Activated CD8-positive, alpha-beta memory T cell treated with anti-CD3 and anti-CD28 coated beads for 48 hours (primary cell): ENCODE data around the gene RARG.

Experiments used
- DNase-seq, 3 experiments: peaks; one replicate each; pipeline ENCODE4 v3.0.0-alpha.2; 2020; ENCODE audit warnings: low read depth in 2 of 3, low spot score in 2 of 3

RARG gene

DNA sequence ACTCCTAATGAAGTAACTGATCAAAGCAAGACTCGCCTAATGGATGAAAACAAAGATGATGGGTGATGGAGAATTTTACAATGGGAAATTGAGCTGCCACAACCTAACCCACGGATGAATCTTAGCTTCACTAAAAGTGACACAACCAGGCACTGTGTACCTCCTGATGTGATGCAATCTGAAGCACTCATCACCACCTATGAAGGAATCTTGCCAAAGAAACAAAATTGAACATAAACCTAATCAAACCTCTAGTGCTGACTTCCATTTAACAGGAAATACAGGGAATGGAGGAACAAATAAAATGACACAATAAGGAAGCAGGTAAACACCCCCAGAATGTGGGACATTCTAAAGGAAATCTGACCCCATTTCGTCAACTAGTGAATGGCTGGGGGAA lies 13.3 kb upstream of the RARG start:
- no peak for DNase-seq

GRCh38 chr12:53244337-53244736 lies 12.3 kb upstream of the RARG start:
- DNase-seq: no peak

DNA sequence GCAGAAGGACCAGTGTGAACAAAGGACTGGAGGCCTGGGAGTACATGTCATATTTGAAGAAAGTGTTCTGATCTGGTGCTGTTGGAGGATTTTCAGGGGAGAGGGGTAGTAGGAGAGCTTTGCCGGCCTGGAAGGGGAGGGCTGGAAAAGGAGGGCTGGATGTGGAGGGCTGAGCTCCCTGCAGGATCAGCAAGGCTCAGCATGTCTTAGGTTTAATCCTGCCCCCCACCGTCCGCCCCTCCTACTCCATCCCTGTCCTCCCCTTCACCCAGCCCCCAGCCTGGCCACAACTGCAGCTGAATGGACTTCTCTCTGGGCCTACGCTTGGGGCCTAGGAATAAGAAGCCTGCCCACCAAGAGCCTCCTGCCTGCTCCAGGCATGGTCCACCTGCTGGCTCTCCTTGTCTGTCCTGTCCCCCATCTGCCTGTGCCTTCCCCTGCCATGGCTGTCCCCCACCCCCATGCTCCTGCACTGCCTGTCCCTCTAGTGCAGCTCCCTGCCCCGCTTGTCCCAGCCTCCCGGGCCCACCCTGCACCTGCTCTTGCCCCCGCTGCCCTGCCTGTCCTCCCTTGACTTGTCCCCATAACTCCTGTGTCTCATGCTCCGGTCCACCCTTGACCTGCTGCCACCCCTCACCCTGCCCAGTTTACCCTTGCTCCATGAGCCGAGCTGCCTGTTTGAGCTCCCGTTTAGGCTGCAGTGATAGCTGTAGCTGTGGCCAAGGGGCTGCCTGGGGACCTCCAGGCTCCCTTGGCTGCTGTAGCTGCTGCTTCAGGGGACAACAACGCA lies 9.8 kb upstream of the RARG start:
- no peak for DNase-seq

- no peak for DNase-seq
These were observed 7.7 kb upstream of the RARG start for GRCh38 chr12:53239643-53240258.

- DNase-seq: no peak
These were observed 4.6 kb upstream of the RARG start for GRCh38 chr12:53236443-53237111.

DNA sequence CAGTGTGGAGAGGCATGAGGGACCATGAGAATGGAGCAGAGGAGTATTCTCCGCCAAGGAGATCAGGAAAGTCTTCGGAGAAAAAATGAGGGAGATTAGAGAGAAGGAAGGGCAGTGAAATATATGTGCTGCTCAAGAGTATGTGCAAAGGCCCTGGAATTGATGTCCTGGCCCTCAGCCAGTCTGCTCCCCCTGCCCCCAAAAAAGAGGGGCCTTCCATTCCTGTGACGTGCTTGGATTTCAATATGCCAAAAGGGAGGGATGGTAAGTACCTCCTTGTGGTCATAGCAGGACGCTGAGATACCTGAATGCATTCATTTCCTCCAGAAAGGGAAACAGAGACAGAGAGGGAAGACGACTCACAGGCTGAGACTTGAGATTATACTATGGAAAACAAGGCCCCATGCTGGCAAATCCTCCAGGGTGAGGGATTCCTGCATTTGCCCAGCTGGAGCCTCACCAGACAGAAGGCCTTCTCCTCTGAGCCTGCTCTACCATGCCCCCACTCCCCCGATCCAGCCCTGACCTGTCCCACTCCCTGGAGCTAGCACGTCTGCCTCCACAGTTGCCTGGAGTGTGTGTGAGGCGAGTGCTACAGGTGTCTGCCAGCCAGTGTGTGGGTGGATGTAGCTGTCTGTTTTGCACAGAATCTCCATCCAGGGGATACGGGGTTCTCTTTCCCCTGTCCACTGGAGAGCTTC lies 3.9 kb upstream of the RARG start:
- no peak for DNase-seq

DNA sequence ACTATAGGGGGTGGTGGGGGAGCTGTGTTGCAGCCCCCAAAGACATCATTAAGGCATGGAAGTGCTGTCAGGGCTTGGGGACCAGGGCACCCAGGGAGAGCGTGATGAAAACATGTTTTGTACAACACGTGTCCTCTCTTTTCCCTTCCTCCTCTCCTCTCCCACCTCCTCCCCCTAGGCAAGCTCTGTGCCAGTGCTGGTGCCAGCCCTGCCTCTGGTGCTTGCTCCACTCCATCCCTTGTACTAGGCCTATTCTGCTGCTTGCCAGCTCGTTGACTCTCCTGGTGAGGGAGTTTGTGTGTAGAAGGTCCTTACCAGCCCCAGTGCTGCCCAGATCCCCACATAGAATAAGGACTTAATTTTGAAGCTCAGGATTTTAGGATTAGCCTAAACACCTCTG lies 3.2 kb upstream of the RARG start:
- no peak for DNase-seq

DNA sequence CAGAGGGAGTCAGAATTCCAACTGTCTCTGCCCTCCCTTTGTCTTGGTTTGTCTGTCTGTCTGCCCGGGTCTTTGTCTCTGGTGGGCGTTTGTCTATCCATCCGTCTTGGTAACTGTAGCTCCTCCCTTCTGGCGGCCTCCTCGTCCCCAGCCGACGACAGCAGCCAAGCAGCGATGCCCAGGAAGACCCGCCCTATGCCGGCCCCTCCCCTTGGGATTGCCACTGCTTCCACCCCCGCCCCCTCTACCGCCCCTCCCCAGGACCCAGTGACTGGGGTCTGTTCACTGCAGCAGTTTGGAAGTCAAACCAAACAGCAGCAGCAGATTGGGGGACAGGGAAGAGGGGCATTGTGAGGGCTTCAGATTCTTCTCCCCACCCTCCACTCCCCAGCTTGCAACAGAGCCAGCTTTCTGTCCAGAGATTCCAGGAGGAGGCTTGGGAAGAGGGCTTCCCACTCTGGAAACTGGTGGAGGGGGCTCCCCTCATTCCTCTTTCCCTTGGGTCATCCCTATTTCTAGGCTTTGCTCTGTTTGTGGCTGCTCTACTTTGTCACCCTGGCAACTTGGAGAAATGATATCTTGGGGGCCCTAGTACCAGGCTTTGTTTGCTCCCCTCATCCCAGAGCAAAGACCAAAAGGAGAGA lies 2.4 kb upstream of the RARG start:
- DNase-seq: no peak

DNA sequence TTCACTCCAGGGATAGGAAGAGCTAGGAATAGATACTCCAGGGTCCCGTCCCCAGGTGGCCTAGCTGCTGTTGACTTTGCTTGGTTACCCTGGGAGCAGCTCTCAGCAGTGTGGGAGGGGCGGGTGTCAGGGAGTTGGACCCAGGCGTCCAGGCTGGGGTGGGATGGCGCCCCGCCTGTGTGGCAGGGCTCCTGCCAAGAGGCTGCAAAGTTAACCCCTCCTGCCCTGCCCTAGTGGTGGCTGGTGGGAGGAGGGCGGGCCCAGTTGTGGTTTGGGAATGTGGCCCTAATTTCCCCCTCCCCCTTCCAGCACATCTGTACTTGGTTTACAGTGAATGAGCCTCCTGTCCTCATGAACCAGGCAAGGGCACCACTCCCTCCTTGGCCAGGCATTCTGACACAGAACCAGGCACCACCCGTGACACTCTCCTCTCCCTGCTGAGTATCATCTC lies 1.7 kb upstream of the RARG start:
- DNase-seq: no peak

DNA sequence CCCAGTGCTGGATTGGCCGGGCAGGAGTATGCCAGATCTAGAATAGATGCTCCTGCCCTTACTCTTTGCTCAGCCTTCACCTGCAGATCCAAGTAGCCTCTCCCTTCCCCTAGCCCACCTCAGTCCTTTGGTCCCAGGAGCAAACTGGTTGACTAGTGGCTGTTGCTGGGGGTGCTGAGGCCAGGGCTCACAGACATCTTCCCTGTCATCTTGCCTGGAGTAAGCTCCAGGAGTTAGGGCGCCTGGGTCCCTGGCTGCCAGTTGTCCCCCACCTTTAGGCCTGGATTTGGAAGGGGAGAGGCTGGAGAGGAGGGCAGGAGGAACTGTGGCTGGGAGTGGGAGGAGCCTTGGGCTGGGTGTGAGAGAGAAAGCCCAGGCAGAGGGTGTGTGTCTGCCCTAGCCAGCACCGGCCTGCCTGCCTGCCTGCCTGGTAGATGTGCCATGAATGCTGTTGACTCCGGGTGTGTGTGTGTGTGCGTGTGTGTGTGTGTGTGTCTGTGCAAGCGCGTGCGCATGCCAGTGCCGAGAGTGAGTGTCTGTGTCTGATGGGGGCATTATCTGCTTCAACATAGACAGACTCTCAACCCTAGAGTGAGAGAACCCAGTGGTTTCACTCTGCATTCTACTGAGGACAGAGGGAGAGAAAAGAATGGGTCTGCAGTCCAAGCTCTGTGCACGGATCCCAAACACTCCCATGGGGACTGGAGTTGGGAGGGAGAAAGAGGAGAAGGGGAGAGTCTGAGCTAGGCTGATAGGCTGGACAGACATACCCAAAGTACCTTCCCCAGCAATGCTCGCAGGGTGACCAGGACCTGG lies 845 bp upstream of the RARG start:
- no peak for DNase-seq

DNA sequence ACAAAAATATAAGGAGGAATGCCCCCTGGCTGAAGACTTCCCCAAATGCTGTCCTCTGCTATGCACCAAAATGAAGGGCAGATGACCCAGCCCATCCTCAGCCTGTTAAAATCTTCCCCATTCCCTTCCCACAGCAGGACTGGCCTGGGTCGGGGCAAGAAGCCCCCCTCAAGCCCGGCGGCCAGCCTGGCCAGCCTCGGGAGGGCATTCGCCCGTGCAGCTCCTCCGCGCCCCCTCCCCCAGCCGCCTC lies 413 bp downstream of the RARG start:
- no peak for DNase-seq

- no peak for DNase-seq
These were observed 1.7 kb downstream of the RARG start for GRCh38 chr12:53230108-53230845.

GRCh38 chr12:53229454-53229853 lies 2.6 kb downstream of the RARG start:
- no peak for DNase-seq

DNA sequence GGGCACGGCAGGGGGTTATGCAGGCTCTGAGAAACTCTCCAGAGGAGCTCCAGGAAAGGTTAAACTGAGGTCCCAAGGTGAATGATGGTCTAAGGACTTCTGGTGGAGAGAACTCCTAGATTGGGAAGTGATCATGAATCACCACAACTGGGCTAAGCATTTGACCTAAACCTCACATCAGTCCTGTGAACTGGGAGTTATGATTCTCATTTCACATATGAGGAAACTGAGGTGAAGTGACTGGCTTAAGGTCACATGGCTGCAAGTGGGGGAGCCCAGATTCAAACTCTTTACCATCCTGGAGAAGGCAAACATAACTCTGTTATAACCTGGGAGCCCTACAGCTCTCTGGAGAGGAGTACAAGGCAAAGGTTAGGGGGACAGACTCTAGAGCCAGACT lies 4.2 kb downstream of the RARG start:
- DNase-seq: no peak

DNA sequence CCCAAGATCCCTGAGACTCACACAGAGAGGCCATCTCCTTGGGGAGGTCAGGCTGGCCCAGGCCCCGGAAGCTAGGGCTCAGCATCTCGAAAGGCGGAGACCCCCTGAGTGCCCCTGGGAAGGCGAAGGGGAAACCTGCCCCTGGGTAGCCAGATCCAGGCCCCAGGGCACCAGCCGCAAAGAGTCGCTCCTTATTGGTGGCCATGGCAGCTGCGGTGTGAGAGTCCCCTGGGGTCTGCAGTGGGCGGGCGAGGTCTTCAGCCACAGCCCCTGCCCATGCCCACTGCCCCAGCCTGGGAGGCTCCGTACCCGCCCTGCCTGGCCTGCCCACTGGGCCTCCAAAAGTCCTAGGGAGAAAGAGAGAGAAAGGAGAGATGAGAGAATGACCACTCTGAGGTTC lies 4.7 kb downstream of the RARG start:
- no peak for DNase-seq

- no peak for DNase-seq
These were observed 5.2 kb downstream of the RARG start for GRCh38 chr12:53226815-53227214.

GRCh38 chr12:53225635-53226424 lies 6.2 kb downstream of the RARG start:
- no peak for DNase-seq

GRCh38 chr12:53224897-53225634 lies 6.9 kb downstream of the RARG start:
- no peak for DNase-seq
